Measurements from ENCODE around the gene PGRMC1.

DNA sequence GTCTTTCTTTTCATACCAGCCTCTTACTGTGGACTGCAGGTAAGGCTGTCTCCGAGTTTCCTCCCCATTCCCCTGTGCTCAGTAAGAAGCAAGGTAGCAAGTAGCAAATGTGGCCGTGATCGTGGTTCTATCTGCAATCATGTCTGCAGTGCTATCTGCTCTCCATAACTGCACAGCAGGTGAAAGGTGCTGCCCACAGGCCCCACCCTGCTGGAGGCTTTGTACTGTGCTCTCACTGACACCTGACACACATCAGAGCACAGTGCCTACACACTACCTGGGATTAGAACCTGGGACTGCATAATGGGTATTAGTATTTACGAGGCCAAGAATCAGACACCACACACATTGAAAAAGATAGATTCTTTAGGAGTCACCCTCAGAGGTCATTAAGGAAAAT is 15.3 kb downstream of the PGRMC1 start:
- TF ChIP-seq, protein P1, sequence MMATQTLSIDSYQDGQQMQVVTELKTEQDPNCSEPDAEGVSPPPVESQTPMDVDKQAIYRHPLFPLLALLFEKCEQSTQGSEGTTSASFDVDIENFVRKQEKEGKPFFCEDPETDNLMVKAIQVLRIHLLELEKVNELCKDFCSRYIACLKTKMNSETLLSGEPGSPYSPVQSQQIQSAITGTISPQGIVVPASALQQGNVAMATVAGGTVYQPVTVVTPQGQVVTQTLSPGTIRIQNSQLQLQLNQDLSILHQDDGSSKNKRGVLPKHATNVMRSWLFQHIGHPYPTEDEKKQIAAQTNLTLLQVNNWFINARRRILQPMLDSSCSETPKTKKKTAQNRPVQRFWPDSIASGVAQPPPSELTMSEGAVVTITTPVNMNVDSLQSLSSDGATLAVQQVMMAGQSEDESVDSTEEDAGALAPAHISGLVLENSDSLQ (IDR thresholded peaks at IDR 0.05) = no peak
- no peak for TF ChIP-seq LEF1 (IDR thresholded peaks at IDR 0.05; ENCODE audit: borderline replicate concordance)
- no peak for TF ChIP-seq FOXM1 (IDR thresholded peaks at IDR 0.05; ENCODE audit: borderline replicate concordance)
- TF ChIP-seq SP1 (IDR thresholded peaks at IDR 0.05) = no peak
- TF ChIP-seq FOXA1 (IDR thresholded peaks at IDR 0.05) = no peak
- TF ChIP-seq HDGF (IDR thresholded peaks at IDR 0.05; ENCODE audit: borderline replicate concordance) = no peak
- no peak for TF ChIP-seq BHLHE40 (IDR thresholded peaks at IDR 0.05; ENCODE audit: borderline replicate concordance)
- no peak for TF ChIP-seq SUZ12 (IDR thresholded peaks at IDR 0.05)
- no peak for TF ChIP-seq ELF4 (IDR thresholded peaks at IDR 0.05)
- no peak for TF ChIP-seq ARNT (IDR thresholded peaks at IDR 0.05)
- no peak for TF ChIP-seq FOXK2 (IDR thresholded peaks at IDR 0.05)
- TF ChIP-seq TARDBP (IDR thresholded peaks at IDR 0.05) = no peak
